GM12874 (cell line): ENCODE data around the gene PIWIL4.

Experiments
- TF ChIP-seq, protein P1 (sequence below): IDR thresholded peaks from 2 replicates; pipeline ENCODE4 v1.5.1; 2011; ENCODE audit warnings: low read depth, mild to moderate bottlenecking, control low read depth, low read length, moderate library complexity; ENCODE audit not compliant: insufficient read depth

Gene PIWIL4

DNA sequence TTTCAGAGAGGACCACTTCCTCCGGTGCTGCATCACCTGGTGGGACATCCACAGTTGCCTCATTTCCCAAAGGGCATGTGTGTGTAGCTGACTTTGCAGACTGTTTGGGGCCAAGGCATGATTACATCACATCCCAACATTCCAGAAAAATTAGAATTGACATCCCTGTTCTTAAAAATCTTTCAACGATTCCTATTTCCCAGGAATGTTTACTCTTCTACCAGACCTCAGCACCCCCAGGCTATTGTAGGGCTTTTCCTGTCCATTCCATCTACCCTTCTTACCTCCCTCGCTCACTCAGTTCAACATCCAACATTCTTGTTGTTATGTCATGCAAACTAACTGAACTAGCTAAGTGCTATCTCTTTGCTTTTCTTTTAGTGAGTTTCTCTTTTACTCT is 37.3 kb downstream of the PIWIL4 start:
- TF ChIP-seq, protein P1, sequence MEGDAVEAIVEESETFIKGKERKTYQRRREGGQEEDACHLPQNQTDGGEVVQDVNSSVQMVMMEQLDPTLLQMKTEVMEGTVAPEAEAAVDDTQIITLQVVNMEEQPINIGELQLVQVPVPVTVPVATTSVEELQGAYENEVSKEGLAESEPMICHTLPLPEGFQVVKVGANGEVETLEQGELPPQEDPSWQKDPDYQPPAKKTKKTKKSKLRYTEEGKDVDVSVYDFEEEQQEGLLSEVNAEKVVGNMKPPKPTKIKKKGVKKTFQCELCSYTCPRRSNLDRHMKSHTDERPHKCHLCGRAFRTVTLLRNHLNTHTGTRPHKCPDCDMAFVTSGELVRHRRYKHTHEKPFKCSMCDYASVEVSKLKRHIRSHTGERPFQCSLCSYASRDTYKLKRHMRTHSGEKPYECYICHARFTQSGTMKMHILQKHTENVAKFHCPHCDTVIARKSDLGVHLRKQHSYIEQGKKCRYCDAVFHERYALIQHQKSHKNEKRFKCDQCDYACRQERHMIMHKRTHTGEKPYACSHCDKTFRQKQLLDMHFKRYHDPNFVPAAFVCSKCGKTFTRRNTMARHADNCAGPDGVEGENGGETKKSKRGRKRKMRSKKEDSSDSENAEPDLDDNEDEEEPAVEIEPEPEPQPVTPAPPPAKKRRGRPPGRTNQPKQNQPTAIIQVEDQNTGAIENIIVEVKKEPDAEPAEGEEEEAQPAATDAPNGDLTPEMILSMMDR = no peak

GRCh38 chr11:94613120-94613519 is 46.0 kb downstream of the PIWIL4 start:
- TF ChIP-seq, protein P1 = no peak

DNA sequence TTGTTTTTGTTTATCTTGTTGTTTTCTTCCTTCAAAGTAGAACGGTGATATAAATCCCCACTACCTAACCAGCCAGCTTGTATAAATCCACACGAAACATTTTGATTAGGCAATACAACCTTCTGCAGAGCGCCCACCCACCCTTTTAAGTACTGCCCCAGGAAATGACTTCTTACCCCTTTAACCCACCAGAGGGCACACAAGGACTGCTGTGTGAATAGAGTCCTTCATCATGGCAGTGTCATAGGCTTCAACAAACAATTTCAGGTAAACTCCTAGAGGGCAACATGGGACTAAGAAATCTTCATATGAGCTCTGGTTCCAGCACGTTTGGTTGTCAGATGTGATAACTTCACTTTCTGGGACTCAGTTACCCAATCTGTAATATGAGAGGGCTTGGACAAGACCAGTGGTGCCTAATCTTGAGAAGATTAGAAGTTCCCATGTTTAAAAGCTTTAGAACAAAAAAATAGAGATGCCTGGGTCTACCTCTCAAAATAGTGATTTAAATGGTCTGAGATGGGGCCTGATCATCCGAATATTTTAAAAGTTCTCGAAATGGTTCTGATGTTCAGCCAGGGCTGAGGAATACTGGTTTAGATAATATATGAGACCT is 56.1 kb downstream of the PIWIL4 start:
- TF ChIP-seq, protein P1 = peak; percentile 67

DNA sequence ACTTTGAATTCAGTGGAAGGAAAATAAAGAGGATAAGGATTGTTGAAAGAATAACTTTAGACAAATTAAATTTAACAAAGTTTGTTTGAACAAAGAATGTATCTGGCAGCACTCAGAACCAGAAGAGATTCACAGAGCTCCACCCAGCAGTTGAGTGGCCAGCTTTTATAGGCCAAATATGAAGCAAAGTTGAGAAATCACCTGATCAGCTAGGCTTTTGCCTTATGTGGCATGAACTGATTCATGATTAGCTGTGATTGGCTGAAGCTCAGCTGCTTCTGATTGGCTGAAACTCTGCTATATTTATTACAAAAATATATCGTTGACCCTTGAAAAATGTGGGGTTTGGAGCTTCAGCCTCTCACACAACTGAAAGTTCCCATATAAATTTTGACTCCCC is 62.6 kb downstream of the PIWIL4 start:
- TF ChIP-seq, protein P1 = no peak

DNA sequence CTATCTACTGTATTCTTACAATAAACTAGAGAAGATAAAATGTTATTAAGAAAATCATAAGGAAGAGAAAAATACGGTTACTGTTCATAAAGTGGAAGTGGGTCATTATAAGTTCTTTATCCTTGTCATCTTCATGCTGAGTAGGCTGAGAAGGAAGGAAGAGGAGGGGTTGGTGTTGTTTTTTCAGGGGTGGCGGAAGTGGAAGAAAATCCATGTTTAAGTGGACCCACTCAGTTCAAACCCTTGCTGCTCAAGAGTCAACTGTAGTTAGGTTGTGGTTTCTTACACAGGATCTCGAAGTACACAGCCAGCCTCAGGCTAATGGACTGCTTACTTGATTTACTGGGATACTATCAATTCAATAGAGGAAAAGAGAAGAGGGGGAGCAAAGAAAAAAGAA is 63.1 kb downstream of the PIWIL4 start:
- TF ChIP-seq, protein P1 = no peak

GRCh38 chr11:94632356-94632755 is 65.2 kb downstream of the PIWIL4 start:
- TF ChIP-seq, protein P1 = no peak

GRCh38 chr11:94635072-94635471 is 67.9 kb downstream of the PIWIL4 start:
- TF ChIP-seq, protein P1 = no peak
